HG02571 (cell line): ENCODE measurements around the gene LRRC58.
A peak's percentile ranks its signal among the peaks of the same experiment; 100 is the strongest.
"Not testable (repeated sequence)": the region's sequence is repeated elsewhere in the genome, so short reads cannot be mapped to it uniquely, and the experiment has no call there.

ENCODE experiments used
- ATAC-seq: cut with Tn5 transposase; IDR thresholded peaks from one replicate; pipeline ENCODE4 v1.9.1; 2021; ENCODE audit warnings: mild to moderate bottlenecking, moderate library complexity; ENCODE audit not compliant: unreplicated experiment

LRRC58 gene

GRCh38 chr3:120348991-120349854 is at the start of gene LRRC58:
Gene LRRC58 (minus strand): TSS chr3:120349354. CDS start chr3:120349243, 111 bp downstream.
- ATAC-seq: peak; percentile 87

- ATAC-seq: no peak
Observed at GRCh38 chr3:120396469-120396868, 47.3 kb upstream of the LRRC58 start.

- ATAC-seq: no peak
Observed at GRCh38 chr3:120394347-120394746, 45.2 kb upstream of the LRRC58 start.

GRCh38 chr3:120393761-120394160 is 44.6 kb upstream of the LRRC58 start:
- no peak for ATAC-seq

- ATAC-seq: no peak
Observed at GRCh38 chr3:120393243-120393642, 44.1 kb upstream of the LRRC58 start.

GRCh38 chr3:120382941-120383447 is 33.8 kb upstream of the LRRC58 start:
- ATAC-seq: no peak

GRCh38 chr3:120381503-120381902 is 32.3 kb upstream of the LRRC58 start:
- ATAC-seq: no peak

GRCh38 chr3:120377948-120378347 is 28.8 kb upstream of the LRRC58 start:
- not testable (repeated sequence) for ATAC-seq

- ATAC-seq: no peak
Observed at GRCh38 chr3:120370463-120370862, 21.3 kb upstream of the LRRC58 start.

GRCh38 chr3:120369037-120369467 is 19.9 kb upstream of the LRRC58 start:
- ATAC-seq: peak; percentile 50

- ATAC-seq: no peak
Observed at GRCh38 chr3:120368172-120368571, 19.0 kb upstream of the LRRC58 start.

GRCh38 chr3:120364821-120365220 is 15.7 kb upstream of the LRRC58 start:
- ATAC-seq: no peak

GRCh38 chr3:120364101-120364500 is 14.9 kb upstream of the LRRC58 start:
- no peak for ATAC-seq

GRCh38 chr3:120357807-120358206 is 8.7 kb upstream of the LRRC58 start:
- ATAC-seq: no peak

- ATAC-seq: no peak
Observed at GRCh38 chr3:120355486-120355885, 6.3 kb upstream of the LRRC58 start.

GRCh38 chr3:120353463-120353862 is 4.3 kb upstream of the LRRC58 start:
- ATAC-seq: no peak

GRCh38 chr3:120352017-120352416 is 2.9 kb upstream of the LRRC58 start:
- ATAC-seq: no peak

- no peak for ATAC-seq
Observed at GRCh38 chr3:120350401-120350941, 1.3 kb upstream of the LRRC58 start.

- ATAC-seq: no peak
Observed at GRCh38 chr3:120349855-120350125, 636 bp upstream of the LRRC58 start.

- ATAC-seq: peak; percentile 39
Observed at GRCh38 chr3:120348065-120348990, 826 bp downstream of the LRRC58 start.

- ATAC-seq: no peak
Observed at GRCh38 chr3:120344349-120344748, 4.8 kb downstream of the LRRC58 start.
